HG02981 (cell line): ENCODE measurements around the gene DLG1.
"Not testable (repeated sequence)": the region's sequence is repeated elsewhere in the genome, so short reads cannot be mapped to it uniquely, and the experiment has no call there.

ENCODE experiments used
- ATAC-seq: cut with Tn5 transposase; IDR thresholded peaks from one replicate; pipeline ENCODE4 v1.9.1; 2021; ENCODE audit warnings: mild to moderate bottlenecking, moderate library complexity; ENCODE audit not compliant: unreplicated experiment

The DLG1 gene

DNA sequence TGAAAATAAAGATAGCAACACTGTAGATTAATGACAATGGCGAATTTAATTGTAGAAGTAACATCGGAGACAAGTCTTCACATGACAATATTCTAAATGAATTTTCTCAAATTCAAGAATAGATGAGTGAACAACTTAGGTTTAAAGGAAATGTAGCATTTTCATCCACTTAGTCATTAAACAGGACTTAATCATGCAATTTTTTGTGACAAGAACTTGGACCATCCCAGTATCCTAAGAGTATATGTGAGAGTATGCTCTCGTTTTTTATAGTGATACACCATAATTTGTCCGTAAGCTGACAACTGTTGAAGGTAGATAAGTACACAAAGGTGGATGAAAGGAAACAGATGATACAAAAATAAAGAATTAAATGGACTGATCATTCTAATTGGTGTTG lies 81.5 kb downstream of the DLG1 start:
- no peak for ATAC-seq

DNA sequence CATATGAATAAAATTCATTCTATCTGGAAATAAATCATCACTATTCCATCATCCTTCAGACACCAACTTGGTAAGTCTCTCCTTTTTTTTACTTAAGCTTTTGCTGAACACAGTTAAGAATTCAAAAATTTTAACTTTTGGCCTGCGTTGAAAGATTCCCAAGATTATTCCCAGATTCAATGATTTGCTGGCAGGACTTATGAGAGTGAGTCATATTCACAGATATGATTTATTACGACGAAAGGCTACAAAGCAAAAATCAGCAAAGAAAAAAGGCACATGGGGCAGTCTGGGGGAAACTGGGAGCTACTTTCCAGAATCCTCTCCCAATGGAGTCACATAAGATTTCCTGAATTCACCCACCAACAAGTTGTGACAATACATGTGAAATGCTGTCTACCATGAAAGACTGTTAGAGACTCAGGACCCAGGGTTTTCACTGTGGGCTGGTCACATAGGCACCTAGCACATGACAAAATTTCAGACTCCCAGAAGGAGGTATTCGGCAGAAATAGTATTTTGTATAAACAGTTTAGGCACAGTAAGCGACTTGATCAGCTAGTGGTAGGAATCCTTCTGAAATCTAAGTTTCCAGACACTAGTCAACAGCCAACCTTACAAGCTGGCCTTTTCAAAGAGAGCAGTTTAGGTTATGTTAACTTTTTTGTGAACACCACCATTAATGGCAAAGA lies 82.1 kb downstream of the DLG1 start:
- no peak for ATAC-seq

DNA sequence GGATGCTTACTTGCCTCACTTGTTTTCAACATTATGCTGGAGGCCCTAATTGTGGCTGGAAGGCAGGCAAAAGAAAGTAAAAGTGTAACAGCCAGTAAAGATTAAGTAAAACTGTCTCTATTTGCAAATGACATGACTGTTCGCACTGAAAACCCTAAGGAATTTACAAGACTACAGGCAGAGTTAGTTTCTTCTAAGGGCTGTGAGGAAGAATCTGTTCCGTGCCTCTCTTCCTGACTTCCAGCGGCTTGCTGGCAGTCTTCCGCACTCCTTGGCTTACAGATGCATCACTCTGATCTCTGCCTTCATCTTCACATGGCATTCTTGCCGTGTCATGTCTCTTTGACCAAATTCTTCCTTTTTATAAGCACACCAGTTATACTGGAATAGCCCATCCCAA lies 86.1 kb downstream of the DLG1 start:
- ATAC-seq: no peak

DNA sequence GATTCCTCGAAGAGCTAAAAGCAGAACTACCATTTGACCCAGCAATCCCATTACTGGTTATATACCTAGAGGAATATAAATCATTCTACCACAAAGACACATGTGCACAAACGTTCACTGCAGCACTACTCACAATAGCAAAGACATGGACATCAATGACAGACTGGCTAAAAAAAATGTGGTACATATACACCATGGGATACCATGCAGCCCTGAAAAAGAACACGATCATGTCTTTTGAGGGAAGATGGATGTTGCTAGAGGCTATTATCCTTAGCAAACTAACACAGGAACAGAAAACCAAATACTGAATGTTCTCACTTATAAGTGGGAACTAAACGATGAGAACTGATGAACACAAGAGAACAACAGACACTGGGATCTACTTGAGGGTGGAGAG lies 86.7 kb downstream of the DLG1 start:
- not testable (repeated sequence) for ATAC-seq

DNA sequence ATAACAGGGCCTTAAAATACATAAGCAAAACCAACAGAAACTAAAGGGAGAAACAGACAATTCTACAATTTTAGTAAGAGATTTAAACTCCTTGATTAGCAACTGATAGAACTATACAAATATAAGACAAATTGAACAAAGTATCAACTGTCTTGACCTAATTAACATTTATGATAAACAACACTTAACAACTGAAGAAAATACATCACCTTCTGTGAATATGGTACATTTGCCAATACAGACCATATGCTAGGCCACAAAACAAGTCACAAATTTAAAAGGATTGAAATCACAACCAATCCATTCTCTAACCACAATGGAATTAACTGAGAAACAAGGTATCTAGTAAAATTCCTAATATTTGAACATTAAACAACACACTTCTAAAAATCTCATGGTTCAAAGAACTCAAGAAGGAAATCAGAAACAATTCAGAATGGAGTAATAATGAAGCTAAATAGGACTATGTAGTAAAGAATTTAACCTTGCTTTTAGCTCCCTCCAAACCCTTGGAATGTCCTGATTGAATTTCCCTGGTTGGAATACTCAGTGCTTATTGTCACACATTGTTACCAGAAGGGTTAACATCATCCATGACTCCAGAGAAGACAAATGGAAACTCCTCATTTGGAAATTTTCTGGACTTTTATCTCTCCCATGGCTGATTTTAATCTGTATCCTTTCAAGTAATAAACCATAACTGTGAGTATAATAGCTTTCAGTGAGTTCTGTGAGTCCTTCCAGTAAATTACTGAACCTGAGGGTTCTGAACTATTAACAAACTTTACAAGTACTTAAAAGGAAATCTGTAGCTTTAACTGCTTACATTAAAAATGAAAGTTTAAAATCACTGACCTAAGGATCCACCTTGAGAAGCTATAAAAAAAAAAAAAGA lies 88.8 kb downstream of the DLG1 start:
- ATAC-seq: no peak

DNA sequence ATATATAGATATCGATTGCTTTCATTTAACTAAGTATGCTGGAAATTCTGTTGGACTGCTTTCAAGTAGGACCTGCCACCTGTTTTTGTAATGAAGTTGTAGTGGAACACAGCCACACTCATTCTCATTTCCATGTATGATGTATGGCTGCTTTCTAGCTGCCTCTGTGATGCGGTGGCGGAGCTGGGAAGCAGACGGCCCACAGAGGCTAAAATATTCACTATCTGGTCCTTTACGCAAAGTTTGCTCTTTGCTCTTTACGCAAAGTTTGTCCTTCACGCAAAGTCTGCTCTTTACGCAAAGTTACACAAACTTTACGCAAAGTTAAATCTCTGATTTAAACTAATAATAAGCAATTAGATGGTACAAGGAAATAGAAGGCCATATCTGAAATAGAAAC lies 91.5 kb downstream of the DLG1 start:
- ATAC-seq: no peak

DNA sequence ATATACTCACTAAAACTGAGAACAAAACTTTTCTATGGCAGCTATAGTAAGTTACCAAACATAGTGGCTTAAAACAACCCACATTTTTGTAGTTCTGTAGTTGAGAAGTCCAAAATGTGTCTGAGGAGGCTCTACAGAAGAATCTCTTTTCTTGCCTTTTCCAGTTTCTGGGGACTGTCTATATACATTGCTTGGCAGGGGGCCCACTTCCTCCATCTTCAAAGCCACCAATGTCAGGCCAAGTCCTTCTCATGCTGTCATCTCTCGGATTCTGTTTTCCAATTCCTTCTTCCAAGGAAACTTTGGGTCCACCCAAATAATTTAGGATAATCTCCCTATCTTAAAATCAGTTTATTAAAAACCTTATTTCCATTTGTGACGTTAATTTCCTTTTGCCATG lies 92.7 kb downstream of the DLG1 start:
- no peak for ATAC-seq

DNA sequence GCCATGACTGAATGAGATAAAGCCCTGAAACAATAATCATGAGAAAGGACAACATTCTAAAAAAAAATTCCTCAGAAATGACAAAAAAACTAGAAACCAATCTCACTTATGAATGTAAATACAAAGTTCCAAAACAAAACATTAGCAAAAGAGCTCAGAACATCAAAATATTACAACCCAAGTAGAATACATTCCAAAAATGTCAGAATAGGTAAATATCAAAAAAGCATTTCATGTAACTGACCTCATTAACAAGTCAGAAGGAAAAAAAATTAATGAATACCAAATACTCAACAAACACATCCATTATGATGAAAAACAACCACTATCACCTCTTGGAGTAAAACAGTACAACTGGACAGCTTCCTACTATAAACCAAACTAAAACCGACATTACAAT lies 93.1 kb downstream of the DLG1 start:
- ATAC-seq: no peak

DNA sequence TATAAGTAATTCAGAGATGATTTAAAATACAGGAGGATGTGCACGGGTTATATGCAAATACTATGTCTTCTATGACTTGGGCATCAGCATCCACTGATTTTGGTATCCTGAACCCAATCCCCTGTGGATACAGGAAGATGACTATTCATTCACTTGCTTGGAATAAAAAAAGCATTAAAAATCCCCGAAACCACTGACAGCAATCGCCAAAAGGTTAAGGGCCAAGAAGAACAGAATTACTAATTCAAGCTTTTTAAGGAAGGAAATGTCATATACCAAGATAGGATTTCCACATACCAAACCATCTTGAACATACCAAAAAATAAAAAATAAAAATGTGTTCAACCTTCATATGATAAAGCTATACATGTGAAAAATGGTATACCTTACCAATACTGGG lies 93.7 kb downstream of the DLG1 start:
- ATAC-seq: no peak

DNA sequence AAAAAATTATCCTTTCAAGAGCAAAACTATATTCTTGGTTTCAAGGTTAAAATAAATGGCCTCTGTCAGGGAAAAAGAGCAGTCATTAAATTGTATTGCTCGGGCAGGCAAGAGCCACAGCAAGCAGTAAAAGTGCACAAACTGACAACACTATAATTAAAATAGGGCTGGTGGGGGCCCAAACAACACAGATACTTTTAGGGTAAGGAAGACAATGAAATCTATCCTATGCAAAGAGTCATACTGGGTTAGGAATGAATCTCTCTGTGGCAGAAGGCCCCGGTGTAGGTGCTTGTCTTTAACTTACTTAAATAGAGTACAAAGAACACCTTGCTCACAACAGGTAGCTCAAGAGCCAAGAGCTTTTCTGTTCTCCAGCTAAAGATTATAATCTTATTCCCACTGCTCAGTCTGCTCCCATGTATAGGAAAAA lies 94.7 kb downstream of the DLG1 start:
- ATAC-seq: no peak

DNA sequence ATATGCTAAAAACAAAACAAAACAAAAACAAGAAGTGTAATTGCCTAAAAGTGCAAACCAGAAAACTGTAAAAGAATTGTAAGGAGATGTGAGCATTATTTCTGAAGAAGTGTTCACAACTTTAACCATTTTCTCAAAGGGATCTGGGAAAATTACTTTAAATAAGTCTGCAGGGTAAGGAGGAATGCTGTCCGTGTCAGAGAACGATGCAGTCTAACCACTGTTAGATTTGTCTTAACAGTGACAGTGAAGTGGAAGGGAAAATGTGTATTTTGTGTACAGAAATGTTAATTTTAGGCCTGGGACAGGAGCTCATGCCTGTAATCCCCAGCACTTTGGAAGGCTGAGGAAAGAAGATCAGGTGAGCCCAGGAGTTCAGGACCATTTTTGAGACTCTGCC lies 95.7 kb downstream of the DLG1 start:
- no peak for ATAC-seq

DNA sequence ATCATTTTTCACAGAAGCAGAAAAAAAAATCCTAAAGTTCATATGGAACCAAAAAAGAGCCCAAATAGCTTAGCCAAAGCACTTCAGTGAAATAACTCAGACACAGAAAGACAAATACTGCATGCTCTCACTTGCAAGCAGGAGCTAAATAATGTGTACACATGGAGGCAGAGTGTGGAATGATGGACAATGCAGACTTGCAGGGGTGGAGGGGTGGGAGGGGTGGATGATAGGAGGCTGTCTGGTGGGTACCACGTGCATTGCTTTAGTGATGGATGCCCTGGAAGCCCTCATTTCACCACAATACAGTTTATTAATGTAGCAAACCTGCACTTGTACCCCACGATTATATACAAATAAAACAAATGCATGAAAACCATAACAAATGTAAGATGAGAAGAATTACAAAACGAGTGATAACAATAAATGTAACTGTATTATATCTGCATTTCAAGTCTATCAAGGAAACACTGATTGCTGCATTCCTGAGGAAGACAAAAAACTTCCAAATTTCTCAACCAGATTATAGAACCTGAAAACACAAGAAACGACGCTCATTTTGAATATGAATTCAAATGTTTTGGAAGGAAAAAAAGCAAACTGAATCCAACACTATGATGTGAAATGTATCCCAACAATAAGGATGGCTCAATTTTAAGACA lies 96.5 kb downstream of the DLG1 start:
- ATAC-seq: no peak

DNA sequence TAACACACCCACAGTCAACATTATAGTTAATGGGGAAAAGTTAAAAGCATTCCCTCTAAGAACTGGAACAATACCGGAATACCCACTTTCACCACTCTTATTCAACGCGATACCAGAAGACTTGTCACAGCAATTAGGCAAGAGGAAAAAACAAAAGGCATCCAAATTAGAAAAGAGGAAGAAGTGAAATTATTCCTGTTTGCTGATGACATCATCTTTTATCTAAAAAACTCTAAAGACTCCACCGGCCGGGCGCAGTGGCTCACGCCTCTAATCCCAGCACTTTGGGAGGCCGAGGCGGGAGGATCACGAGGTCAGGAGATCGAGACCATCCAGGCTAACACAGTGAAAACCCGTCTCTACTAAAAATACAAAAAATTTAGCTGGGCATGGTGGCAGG lies 97.6 kb downstream of the DLG1 start:
- ATAC-seq: not testable (repeated sequence)

DNA sequence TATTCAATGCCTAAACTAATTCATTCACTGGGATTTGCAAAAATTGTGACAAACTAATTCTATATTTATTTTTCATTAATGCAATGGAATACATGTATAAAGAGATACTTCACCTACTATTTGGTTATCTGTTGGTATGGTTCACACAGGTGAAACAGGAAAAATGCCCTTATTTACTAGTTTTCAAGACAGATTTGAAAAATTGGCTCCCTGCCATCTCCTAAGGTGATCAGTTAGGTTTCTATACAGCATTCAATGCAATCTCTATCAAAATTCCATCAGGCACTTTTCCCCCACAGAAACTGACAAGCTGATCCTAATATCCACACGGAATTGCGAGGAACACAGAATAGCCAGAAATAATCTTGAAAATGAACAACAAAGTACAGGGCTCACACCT lies 101.1 kb downstream of the DLG1 start:
- ATAC-seq: no peak

DNA sequence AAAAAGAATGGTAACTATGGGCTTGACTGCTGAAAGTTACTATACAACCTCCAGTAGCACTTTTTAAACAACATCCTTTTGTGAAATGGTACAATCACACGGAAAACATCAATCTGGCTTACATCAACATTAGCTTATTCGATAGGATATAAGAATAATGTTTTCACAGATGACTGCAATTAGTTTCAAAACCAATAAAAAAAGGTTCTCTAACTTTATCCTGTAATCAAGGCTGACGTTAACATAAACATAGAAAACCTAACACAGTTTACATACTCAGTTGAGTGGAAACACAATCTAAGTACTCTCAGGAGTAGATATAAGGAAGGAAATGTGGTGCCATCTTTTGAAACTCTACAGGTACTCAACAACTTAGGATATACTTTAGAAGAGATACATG lies 102.2 kb downstream of the DLG1 start:
- ATAC-seq: no peak

DNA sequence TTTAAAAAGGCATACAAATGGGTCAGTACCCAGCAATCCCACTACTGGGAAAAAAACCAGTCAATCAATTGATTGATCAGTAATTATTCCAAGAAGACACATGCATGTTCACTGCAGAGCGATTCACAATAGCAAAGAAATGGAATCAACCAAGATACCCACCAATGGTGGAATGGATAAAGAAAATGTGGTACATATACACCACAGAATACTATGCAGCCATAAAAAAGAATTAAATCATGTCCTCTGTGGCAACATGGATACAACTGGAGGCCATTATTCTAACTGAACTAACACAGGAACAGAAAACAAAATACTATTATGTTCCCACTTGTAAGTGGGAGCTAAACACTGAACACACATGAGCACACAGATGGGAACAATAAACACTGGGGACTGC lies 103.1 kb downstream of the DLG1 start:
- no peak for ATAC-seq

DNA sequence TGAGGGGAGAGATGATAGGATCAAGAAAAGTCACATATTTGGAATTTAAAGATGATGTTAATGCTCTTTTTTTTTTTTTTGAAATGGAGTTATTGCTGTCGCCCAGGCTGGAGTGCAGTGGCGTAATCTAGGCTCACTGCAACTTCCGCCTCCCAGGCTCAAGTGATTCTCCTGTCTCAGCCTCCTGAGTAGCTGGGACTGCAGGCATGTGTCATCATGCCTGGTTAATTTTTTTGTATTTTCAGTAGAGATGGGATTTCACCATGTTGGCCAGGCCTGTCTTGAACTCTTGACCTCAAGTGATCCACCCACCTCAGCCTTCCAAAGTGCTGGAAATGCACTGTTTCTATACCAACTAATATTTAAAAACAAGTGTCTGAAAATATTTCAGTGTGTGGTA lies 104.7 kb downstream of the DLG1 start:
- not testable (repeated sequence) for ATAC-seq

DNA sequence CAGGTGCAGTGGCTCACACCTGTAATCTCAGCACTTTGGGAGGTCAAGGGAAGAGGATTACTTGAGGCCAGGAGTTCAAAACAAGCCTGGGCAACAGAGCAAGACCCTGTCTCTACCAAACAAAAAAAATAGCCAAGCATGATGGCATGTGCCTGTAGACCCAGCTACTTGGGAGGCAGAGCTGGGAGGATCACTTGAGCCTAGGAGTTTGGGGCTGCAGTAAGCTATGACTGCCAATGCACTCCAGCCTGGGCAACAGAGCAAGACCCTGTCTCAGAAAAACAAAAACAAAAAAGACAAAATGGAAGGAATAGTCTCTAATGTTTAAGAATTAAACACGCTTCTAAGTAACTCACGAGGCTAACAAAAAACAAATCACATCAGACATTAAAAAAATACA lies 106.5 kb downstream of the DLG1 start:
- no peak for ATAC-seq

DNA sequence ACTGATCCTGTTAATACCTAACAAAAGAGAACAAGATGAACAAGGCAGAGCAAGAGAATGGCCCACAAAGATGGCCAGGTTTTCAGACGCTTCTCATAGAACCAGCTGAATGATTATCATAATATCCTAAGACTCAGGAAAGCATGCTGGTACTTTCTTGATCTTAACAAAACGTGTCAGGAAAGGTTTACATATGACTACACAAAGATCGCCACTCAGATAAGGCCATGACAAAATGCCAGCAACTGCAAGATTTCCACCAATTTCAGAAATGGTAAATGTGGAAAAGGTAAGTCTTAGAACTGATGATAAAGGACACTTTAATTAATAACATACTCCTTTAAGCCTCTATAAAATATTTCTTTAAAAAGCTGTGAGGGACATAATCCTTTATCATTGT lies 108.8 kb downstream of the DLG1 start:
- no peak for ATAC-seq

DNA sequence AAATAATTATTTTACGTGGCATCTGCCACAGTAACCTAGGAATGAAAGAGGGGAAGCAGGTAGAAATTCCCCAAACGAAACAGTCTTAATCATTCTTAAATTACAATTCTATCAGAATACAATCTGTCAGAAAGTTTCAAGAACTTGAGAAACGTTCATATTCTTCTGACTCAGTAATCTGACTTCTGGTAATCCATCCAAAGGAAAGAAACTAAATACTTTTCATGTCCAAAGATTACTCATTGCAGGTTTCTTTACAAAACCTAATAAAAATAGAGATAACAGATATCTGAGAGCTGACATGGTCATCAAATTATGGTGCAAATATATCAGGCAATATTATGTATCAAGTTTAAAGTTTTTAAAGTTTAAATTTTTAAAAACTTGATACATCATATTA lies 109.4 kb downstream of the DLG1 start:
- no peak for ATAC-seq

DNA sequence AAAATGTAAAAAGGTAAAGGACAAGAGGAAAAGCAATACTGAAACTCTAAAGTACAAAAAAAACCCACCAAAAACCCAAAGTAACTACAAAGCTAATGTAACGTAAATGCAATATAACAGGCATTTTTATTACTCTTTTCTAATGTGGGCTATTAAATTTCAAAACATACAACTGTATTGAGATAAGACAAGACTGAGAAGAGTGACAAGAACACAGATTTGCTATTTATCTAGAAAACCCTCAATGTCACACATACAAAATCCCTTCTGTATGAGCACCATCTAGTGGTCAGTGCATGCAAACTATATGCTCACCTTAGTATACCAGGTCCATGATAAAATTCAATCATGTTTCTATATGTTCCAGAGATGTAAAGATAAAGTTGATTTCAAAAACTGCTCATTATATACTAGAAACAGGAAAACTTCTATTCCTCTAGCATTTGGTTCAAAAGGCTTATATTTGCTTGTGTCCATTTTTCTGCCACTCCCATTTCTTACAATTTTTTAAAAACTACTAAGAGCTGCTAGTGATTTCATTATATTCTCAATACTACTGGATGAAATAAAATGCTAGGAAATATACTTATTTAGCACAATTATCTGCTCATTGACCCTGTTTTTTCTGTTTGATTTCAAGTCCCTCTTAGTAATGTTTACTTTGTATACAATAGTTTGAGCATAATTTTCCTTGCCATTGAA lies 111.4 kb downstream of the DLG1 start:
- ATAC-seq: peak; percentile 61
